ENCODE results near the gene SYNPO2. TPM values are rescaled to one million over a fixed set of nuclear protein-coding genes. Genes with fewer than 3 reads are reported as not detected.
"Not testable (repeated sequence)": the region's sequence is repeated elsewhere in the genome, so short reads cannot be mapped to it uniquely, and the experiment has no call there.

SYNPO2 gene
- total RNA-seq, 3 donors from 2014 or later (not counting 1 experiment from before 2014, with no cell fraction given), result 0.18 to 0.85 (median 0.56) TPM

- Histone ChIP-seq H3K27me3 (ENCODE audit: control insufficient read depth, insufficient read depth, low read length) (no peaks in the 10 kb centered on the region), H3K4me1 (ENCODE audit: control insufficient read depth, insufficient read depth, low read length) (no peaks in the 10 kb centered on the region), H3K9me3 (ENCODE audit: control insufficient read depth, insufficient read depth, low read length) (no peaks in the 10 kb centered on the region), H3K27ac (ENCODE audit: low read length) (no peak overlapping the region), H3K36me3 (ENCODE audit: control insufficient read depth, insufficient read depth, low read length) (no peaks in the 10 kb centered on the region), H3K4me3 (ENCODE audit: low read length) (no peak overlapping the region)
- no peaks in the 10 kb centered on the region for H3K4me1 Mint-ChIP-seq
- H3K9me3 Mint-ChIP-seq, result no peaks in the 10 kb centered on the region
- WGBS (ENCODE audit: insufficient coverage), result 85% methylated on average over 5 of the region's 6 CpGs
- intact Hi-C loops (cut with micrococcal nuclease), result no loop called here
- H3K36me3 Mint-ChIP-seq, result no peaks in the 10 kb centered on the region
- ATAC-seq, result no peak
- no peak overlapping the region for H3K4me3 Mint-ChIP-seq
- DNase-seq, result no peak
- no peak overlapping the region for H3K27ac Mint-ChIP-seq
- H3K27me3 Mint-ChIP-seq (ENCODE audit: low read depth in 2 of 2), result peaks cover 0 to 41% of the 10 kb centered on the region in 2 donors
- no peak for TF ChIP-seq CTCF (IDR thresholded peaks at IDR 0.05)
These were observed 10.9 kb upstream of the SYNPO2 start for GRCh38 chr4:118877797-118878196.

- intact Hi-C loops (cut with micrococcal nuclease); H3K36me3 ChIP-seq (ENCODE audit: control insufficient read depth, insufficient read depth, low read length); H3K4me3 Mint-ChIP-seq; H3K27ac ChIP-seq (ENCODE audit: low read length); ATAC-seq; H3K9me3 ChIP-seq (ENCODE audit: control insufficient read depth, insufficient read depth, low read length); H3K27me3 ChIP-seq (ENCODE audit: control insufficient read depth, insufficient read depth, low read length); H3K4me1 Mint-ChIP-seq; H3K36me3 Mint-ChIP-seq; H3K4me1 ChIP-seq (ENCODE audit: control insufficient read depth, insufficient read depth, low read length); H3K9me3 Mint-ChIP-seq; H3K27ac Mint-ChIP-seq; DNase-seq; H3K4me3 ChIP-seq (ENCODE audit: low read length): not testable (repeated sequence)
- peaks cover 0 to 34% of the 10 kb centered on the region in 2 donors for H3K27me3 Mint-ChIP-seq (ENCODE audit: low read depth in 2 of 2)
- 98% methylated on average over 9 of the region's 9 CpGs for WGBS (ENCODE audit: insufficient coverage)
These were observed 10.1 kb upstream of the SYNPO2 start for GRCh38 chr4:118878507-118878906.

GRCh38 chr4:118879409-118879808, 9.2 kb upstream of the SYNPO2 start:
- Histone ChIP-seq H3K4me3 (ENCODE audit: low read length) (no peak overlapping the region), H3K9me3 (ENCODE audit: control insufficient read depth, insufficient read depth, low read length) (no peaks in the 10 kb centered on the region), H3K27me3 (ENCODE audit: control insufficient read depth, insufficient read depth, low read length) (no peaks in the 10 kb centered on the region), H3K27ac (ENCODE audit: low read length) (no peak overlapping the region), H3K4me1 (ENCODE audit: control insufficient read depth, insufficient read depth, low read length) (no peaks in the 10 kb centered on the region), H3K36me3 (ENCODE audit: control insufficient read depth, insufficient read depth, low read length) (no peaks in the 10 kb centered on the region)
- TF ChIP-seq CTCF (IDR thresholded peaks at IDR 0.05), result no peak
- H3K9me3 Mint-ChIP-seq, result no peaks in the 10 kb centered on the region
- no peak overlapping the region for H3K27ac Mint-ChIP-seq
- no peak for ATAC-seq
- H3K27me3 Mint-ChIP-seq (ENCODE audit: low read depth in 2 of 2), result peaks cover 0 to 25% of the 10 kb centered on the region in 2 donors
- intact Hi-C loops (cut with micrococcal nuclease), result no loop called here
- H3K4me1 Mint-ChIP-seq, result no peaks in the 10 kb centered on the region
- 79% methylated on average over 7 of the region's 7 CpGs for WGBS (ENCODE audit: insufficient coverage)
- DNase-seq, result no peak
- H3K36me3 Mint-ChIP-seq, result no peaks in the 10 kb centered on the region
- no peak overlapping the region for H3K4me3 Mint-ChIP-seq

DNA sequence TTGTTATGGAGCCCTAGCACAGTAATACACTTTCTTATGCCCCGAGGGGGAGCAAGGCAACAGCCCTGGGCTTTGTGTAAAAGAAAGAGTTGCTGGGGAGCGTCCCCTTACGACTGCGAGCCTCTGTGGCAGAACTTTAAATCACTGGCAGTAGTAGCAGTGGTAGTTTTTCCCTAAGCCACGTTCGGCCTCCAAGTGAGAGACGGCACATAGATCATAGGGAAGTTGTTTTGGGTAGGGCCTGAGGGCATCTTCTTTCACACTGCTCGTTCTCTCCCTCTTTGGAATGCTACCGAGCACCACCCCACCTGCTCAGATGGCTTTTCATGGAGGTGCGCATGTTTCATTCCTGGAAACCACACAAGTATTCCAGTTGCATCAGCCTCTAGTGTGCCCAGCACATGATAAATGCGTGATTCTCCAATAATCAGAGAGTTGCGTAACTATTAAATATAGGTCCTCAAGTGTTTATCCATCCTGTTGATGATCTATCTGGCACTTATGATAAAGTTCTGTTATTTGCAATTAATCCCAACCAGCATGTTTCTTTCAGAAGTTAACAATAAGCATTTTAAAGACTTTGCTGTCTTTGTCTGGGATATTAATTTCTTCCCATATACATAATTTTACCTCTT, 7.0 kb upstream of the SYNPO2 start:
- TF ChIP-seq CTCF (IDR thresholded peaks at IDR 0.05), result no peak
- no peaks in the 10 kb centered on the region for H3K36me3 Mint-ChIP-seq
- intact Hi-C loops (cut with micrococcal nuclease), result no loop called here
- H3K4me3 ChIP-seq (ENCODE audit: low read length), result no peak overlapping the region
- H3K27ac Mint-ChIP-seq, result no peak overlapping the region
- H3K27ac ChIP-seq (ENCODE audit: low read length), result no peak overlapping the region
- 93% methylated on average over 12 of the region's 12 CpGs for WGBS (ENCODE audit: insufficient coverage)
- H3K4me1 ChIP-seq (ENCODE audit: control insufficient read depth, insufficient read depth, low read length), result no peaks in the 10 kb centered on the region
- peaks cover 4 to 13% of the 10 kb centered on the region in 2 donors for H3K27me3 Mint-ChIP-seq (ENCODE audit: low read depth in 2 of 2)
- DNase-seq, result no peak
- H3K9me3 Mint-ChIP-seq, result no peaks in the 10 kb centered on the region
- no peak for ATAC-seq
- H3K9me3 ChIP-seq (ENCODE audit: control insufficient read depth, insufficient read depth, low read length), result no peaks in the 10 kb centered on the region
- H3K27me3 ChIP-seq (ENCODE audit: control insufficient read depth, insufficient read depth, low read length), result no peaks in the 10 kb centered on the region
- no peaks in the 10 kb centered on the region for H3K4me1 Mint-ChIP-seq
- H3K4me3 Mint-ChIP-seq, result no peak overlapping the region
- H3K36me3 ChIP-seq (ENCODE audit: control insufficient read depth, insufficient read depth, low read length), result no peaks in the 10 kb centered on the region

Data from natural killer cell (primary cell).